Measurements from ENCODE around the gene SOX1. TPM values are rescaled to one million over a fixed set of nuclear protein-coding genes. Genes with fewer than 3 reads are reported as not detected.

Gene SOX1
- total and polyA plus RNA-seq, 9 of the 15 experiments (the other 6 are each of a cell fraction or from before 2014, with no cell fraction given): not detected

GRCh38 chr13:112034231-112034630, 32.7 kb upstream of the SOX1 start (continued):
- TF ChIP-seq ZC3H4 (CRISPR knock-in tag; IDR thresholded peaks at IDR 0.05; ENCODE audit: borderline replicate concordance): no peak
- TF ChIP-seq, protein P1, sequence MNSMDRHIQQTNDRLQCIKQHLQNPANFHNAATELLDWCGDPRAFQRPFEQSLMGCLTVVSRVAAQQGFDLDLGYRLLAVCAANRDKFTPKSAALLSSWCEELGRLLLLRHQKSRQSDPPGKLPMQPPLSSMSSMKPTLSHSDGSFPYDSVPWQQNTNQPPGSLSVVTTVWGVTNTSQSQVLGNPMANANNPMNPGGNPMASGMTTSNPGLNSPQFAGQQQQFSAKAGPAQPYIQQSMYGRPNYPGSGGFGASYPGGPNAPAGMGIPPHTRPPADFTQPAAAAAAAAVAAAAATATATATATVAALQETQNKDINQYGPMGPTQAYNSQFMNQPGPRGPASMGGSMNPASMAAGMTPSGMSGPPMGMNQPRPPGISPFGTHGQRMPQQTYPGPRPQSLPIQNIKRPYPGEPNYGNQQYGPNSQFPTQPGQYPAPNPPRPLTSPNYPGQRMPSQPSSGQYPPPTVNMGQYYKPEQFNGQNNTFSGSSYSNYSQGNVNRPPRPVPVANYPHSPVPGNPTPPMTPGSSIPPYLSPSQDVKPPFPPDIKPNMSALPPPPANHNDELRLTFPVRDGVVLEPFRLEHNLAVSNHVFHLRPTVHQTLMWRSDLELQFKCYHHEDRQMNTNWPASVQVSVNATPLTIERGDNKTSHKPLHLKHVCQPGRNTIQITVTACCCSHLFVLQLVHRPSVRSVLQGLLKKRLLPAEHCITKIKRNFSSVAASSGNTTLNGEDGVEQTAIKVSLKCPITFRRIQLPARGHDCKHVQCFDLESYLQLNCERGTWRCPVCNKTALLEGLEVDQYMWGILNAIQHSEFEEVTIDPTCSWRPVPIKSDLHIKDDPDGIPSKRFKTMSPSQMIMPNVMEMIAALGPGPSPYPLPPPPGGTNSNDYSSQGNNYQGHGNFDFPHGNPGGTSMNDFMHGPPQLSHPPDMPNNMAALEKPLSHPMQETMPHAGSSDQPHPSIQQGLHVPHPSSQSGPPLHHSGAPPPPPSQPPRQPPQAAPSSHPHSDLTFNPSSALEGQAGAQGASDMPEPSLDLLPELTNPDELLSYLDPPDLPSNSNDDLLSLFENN (IDR thresholded peaks at IDR 0.05; ENCODE audit: low read depth in 2 of 2, low read length in 2 of 2): no peak

DNA sequence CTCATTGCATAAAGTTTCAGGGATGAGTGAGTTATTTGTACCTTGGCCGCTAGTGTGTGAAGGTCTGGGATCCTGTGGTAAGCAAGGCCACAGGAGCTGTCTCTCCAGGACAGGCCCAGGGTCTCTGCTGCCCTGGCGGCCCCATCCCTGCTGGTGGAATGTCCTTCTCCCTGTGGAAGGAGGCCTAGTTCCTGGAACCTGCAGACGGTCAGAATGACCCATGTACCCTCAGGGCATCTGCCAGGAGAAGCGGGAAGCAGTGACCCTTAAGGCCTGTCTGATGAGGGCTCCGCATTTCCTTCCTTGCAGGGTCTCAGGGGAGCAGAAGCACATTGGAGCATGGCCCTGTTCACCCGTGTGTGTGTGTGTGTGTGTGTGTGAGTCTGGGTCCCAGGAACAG, 32.1 kb upstream of the SOX1 start:
- POLR2A ChIA-PET: no interaction called here
- WGBS (ENCODE audit: insufficient coverage, low coverage, missing lambda C conversion rate): 0% methylated on average over 3 of the region's 6 CpGs

More for the DNA sequence above, 32.1 kb upstream of the SOX1 start:
- H3K4me1 ChIP-seq (replicated peaks in 1 of 2; ENCODE audit: control insufficient read depth in 2 of 2, insufficient read depth in 2 of 2, low read length in 2 of 2): no peaks in the 10 kb centered on the region
- no peaks in the 10 kb centered on the region for H4K20me1 ChIP-seq (replicated peaks; ENCODE audit: control insufficient read depth, insufficient read depth, low read length)
- H3K9me1 ChIP-seq (ENCODE audit: control insufficient read depth, insufficient read depth, low read length): no peaks in the 10 kb centered on the region
- H3K4me3 ChIP-seq: no peak overlapping the region
- no TSS peak for BruUV-seq (replicated peaks)
- no peak for FAIRE-seq
- intact Hi-C loops (cut with micrococcal nuclease) (loop anchor here (5.0 kb wide), 1 partner anchor 322 kb away; no protein-coding TSS in a partner anchor), in situ Hi-C loops (cut with MboI) (no loop called here)
- no peaks in the 10 kb centered on the region for H3K36me3 ChIP-seq (ENCODE audit: control insufficient read depth, insufficient read depth, low read length)
- TF ChIP-seq LCOR (CRISPR knock-in tag; IDR thresholded peaks at IDR 0.05) (no peak), ZSCAN32 (CRISPR knock-in tag; IDR thresholded peaks at IDR 0.05) (no peak)
- DNase-seq (ENCODE audit: extremely low read depth in 1 of 4, low spot score in 3 of 4): no peak
- ATAC-seq: no peak
- CTCF ChIA-PET (ENCODE audit: low intra/inter-chr PET ratio): no interaction called here
- H3K4me2 ChIP-seq (ENCODE audit: insufficient read depth, low read length): no peak overlapping the region
- no peak overlapping the region for H3K27ac ChIP-seq (ENCODE audit: extremely low read depth, low read depth, low read length)
- H3K27me3 ChIP-seq (ENCODE audit: control insufficient read depth in 2 of 2, insufficient read depth in 2 of 2, low read length in 2 of 2): peaks cover 0 to 18% of the 10 kb centered on the region in 2 experiments; a peak in 2 of 5 replicates
- no peaks in the 10 kb centered on the region for H3K9me3 ChIP-seq (replicated peaks; ENCODE audit: control insufficient read depth, insufficient read depth, low read depth, low read length)
- no peaks in the 10 kb centered on the region for H3K79me2 ChIP-seq (ENCODE audit: control insufficient read depth, insufficient read depth, low read length)
- no peak overlapping the region for H2AFZ ChIP-seq (ENCODE audit: low read depth, low read length)
- no peak overlapping the region for H3K9ac ChIP-seq (ENCODE audit: insufficient read depth in 1 of 2, low read depth in 2 of 2, low read length in 2 of 2)

Measured in K562 (cell line).